HUES48 (cell line): ENCODE results near the gene SERPINA3.

Experiments used
- H3K27ac ChIP-seq: one replicate; pipeline ENCODE4 v1.7.0; 2013; ENCODE audit warnings: low read depth, low read length, inconsistent platforms
- H3K27me3 ChIP-seq: 2 replicates; pipeline ENCODE4 v1.6.1; 2013; ENCODE audit warnings: mild to moderate bottlenecking, low read length; ENCODE audit not compliant: control insufficient read depth, insufficient read depth
- H3K36me3 ChIP-seq: 2 replicates; pipeline ENCODE4 v1.6.1; 2013; ENCODE audit warnings: low read length; ENCODE audit not compliant: control insufficient read depth, insufficient read depth
- H3K4me1 ChIP-seq: 2 replicates; pipeline ENCODE4 v1.6.1; 2013; ENCODE audit warnings: mild to moderate bottlenecking, low read length; ENCODE audit not compliant: control insufficient read depth, insufficient read depth
- H3K4me3 ChIP-seq: 2 replicates; pipeline ENCODE4 v1.5.1; 2013; ENCODE audit warnings: mild to moderate bottlenecking, low read depth, low read length
- H3K9ac ChIP-seq: 2 replicates; pipeline ENCODE4 v1.6.1; 2013; ENCODE audit warnings: mild to moderate bottlenecking, low read depth, low read length, moderate library complexity
- H3K9me3 ChIP-seq: 2 replicates; pipeline ENCODE4 v1.6.1; 2013; ENCODE audit warnings: low read length; ENCODE audit not compliant: control insufficient read depth, insufficient read depth

The SERPINA3 gene

GRCh38 chr14:94622653-94623421, 10.6 kb downstream of the SERPINA3 start:
- no peak overlapping the region for H3K9ac ChIP-seq
- peaks cover 19% of the 10 kb centered on the region; the same call in 1 of the 2 replicates for H3K9me3 ChIP-seq
- H3K36me3 ChIP-seq = no peaks in the 10 kb centered on the region
- H3K27ac ChIP-seq = no peak overlapping the region
- no peaks in the 10 kb centered on the region for H3K4me1 ChIP-seq
- H3K27me3 ChIP-seq = no peaks in the 10 kb centered on the region
- H3K4me3 ChIP-seq = no peak overlapping the region

GRCh38 chr14:94623422-94623809, 11.2 kb downstream of the SERPINA3 start:
- Histone ChIP-seq H3K4me3 (no peak overlapping the region), H3K9me3 (peaks cover 17% of the 10 kb centered on the region; the same call in 1 of the 2 replicates), H3K36me3 (no peaks in the 10 kb centered on the region), H3K4me1 (no peaks in the 10 kb centered on the region), H3K27ac (no peak overlapping the region), H3K27me3 (no peaks in the 10 kb centered on the region), H3K9ac (no peak overlapping the region)

DNA sequence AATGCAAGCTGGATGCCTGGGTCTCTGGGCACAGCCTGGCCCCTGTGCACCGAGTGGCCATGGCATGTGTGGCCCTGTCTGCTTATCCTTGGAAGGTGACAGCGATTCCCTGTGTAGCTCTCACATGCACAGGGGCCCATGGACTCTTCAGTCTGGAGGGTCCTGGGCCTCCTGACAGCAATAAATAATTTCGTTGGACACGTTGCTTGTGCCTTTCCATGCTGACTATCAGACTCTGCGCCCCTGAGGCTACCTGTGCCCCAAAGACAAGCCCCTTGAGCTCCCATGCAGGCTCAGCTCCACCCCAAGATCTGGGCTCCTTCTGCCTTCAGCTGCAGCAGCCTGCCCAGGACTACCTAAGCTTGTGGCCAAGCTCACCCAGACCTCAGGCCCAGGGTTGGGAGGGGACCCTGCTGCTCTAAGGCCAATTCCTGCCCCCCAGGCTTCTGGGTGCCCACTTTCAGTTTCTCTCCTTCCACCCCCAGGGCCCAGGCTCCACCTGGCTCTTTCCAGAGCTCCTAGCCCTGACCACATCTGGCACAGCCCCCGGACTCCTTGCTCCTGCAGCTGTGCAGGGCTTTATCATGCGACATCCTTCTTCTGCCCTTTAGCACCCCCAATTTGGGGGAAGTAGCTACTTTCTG, 11.8 kb downstream of the SERPINA3 start:
- Histone ChIP-seq H3K4me3 (no peak overlapping the region), H3K36me3 (no peaks in the 10 kb centered on the region), H3K27ac (no peak overlapping the region), H3K9ac (no peak overlapping the region), H3K9me3 (peaks cover 13% of the 10 kb centered on the region; the same call in 1 of the 2 replicates), H3K27me3 (no peaks in the 10 kb centered on the region), H3K4me1 (no peaks in the 10 kb centered on the region)

DNA sequence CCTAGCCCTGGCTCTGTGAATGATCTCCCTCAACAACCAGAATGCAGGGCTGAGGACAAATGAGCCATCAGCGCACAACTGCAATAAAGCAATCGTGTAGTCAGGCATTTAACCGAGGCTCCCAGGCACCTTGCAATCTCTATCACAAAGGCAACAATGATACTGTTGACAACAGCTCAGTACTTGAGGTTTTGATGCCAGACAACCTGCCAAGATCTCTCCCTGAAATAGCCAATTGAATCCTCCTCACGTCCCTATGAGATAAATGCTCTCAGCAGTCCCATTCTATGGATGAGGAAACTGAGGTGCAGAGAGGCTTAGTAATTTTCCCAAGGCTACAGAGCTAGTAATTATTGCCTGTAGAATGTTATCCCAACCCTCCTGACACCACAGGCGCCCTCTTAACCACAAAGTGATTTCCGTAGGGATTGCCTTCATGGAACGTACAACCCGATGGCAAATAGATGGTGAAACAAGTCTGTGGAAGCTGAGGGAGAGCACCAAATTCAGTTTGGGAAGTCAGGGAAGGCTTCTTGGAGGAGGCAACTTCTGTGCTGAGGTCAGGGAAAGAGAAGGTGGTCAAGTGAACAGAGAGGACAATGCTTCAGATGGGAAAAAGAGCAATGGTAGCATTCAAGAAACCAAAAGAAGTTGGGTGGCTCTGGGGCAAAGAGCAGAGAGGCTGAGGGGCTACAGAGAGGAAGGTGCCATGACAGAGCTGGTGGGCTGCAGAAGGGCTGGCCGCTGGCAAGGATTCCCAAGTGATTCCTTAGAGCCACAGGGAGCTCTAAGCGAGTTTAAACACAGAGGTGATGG, 12.6 kb downstream of the SERPINA3 start:
- H3K4me3 ChIP-seq = no peak overlapping the region
- no peaks in the 10 kb centered on the region for H3K36me3 ChIP-seq
- no peak overlapping the region for H3K9ac ChIP-seq
- H3K4me1 ChIP-seq = no peaks in the 10 kb centered on the region
- no peak overlapping the region for H3K27ac ChIP-seq
- H3K27me3 ChIP-seq = no peaks in the 10 kb centered on the region
- H3K9me3 ChIP-seq = peaks cover 8% of the 10 kb centered on the region; the same call in 1 of the 2 replicates

DNA sequence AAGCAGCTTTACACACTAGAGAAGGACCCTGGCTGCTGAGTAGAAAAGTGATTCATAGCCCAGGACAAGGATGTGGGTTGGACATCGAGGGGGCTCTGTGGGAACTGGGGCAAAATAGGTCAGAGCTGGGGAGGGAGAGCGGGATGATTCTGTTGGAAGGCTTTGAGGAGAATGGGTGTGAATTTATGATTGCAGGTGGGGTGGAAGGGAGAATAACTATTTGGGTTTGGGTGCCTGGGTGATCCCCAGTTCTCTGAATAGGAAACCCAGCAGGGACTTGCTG, 13.1 kb downstream of the SERPINA3 start:
- peaks cover 6% of the 10 kb centered on the region; the same call in 1 of the 2 replicates for H3K9me3 ChIP-seq
- no peak overlapping the region for H3K9ac ChIP-seq
- no peaks in the 10 kb centered on the region for H3K4me1 ChIP-seq
- no peaks in the 10 kb centered on the region for H3K36me3 ChIP-seq
- H3K27ac ChIP-seq = no peak overlapping the region
- H3K4me3 ChIP-seq = no peak overlapping the region
- no peaks in the 10 kb centered on the region for H3K27me3 ChIP-seq

GRCh38 chr14:94628578-94628977, 16.4 kb downstream of the SERPINA3 start:
- H3K4me1 ChIP-seq = no peaks in the 10 kb centered on the region
- no peaks in the 10 kb centered on the region for H3K27me3 ChIP-seq
- no peak overlapping the region for H3K27ac ChIP-seq
- no peak overlapping the region for H3K9ac ChIP-seq
- no peaks in the 10 kb centered on the region for H3K9me3 ChIP-seq
- no peaks in the 10 kb centered on the region for H3K36me3 ChIP-seq
- no peak overlapping the region for H3K4me3 ChIP-seq

DNA sequence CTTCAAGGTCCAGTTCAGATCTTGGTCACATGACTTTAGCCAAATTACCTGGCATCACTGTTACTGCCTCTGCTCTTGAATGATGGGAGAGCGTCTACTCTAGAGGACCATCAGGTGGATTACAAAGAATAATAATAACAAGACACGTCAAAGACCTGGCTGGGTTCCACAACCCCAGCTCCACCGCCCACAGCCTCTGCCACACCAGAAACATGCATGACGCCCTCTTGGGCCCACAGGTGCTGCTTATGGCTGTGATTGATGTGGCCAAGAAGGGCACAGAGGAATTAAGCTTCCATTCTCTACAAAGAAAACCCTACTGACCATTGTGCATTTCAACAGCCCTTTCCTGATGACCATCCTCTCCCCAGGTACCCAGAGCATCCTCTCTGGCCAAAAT, 18.2 kb downstream of the SERPINA3 start:
- H3K9ac ChIP-seq = no peak overlapping the region
- H3K4me1 ChIP-seq = no peaks in the 10 kb centered on the region

GRCh38 chr14:94631050-94631449, 18.9 kb downstream of the SERPINA3 start:
- no peak overlapping the region for H3K27ac ChIP-seq
- no peak overlapping the region for H3K4me3 ChIP-seq
- H3K9me3 ChIP-seq = no peaks in the 10 kb centered on the region
- H3K9ac ChIP-seq = no peak overlapping the region
- no peaks in the 10 kb centered on the region for H3K36me3 ChIP-seq
- H3K27me3 ChIP-seq = no peaks in the 10 kb centered on the region
- H3K4me1 ChIP-seq = no peaks in the 10 kb centered on the region

More for the DNA sequence above, 18.2 kb downstream of the SERPINA3 start:
- no peaks in the 10 kb centered on the region for H3K27me3 ChIP-seq
- no peak overlapping the region for H3K4me3 ChIP-seq
- H3K36me3 ChIP-seq = no peaks in the 10 kb centered on the region
- no peaks in the 10 kb centered on the region for H3K9me3 ChIP-seq
- no peak overlapping the region for H3K27ac ChIP-seq

DNA sequence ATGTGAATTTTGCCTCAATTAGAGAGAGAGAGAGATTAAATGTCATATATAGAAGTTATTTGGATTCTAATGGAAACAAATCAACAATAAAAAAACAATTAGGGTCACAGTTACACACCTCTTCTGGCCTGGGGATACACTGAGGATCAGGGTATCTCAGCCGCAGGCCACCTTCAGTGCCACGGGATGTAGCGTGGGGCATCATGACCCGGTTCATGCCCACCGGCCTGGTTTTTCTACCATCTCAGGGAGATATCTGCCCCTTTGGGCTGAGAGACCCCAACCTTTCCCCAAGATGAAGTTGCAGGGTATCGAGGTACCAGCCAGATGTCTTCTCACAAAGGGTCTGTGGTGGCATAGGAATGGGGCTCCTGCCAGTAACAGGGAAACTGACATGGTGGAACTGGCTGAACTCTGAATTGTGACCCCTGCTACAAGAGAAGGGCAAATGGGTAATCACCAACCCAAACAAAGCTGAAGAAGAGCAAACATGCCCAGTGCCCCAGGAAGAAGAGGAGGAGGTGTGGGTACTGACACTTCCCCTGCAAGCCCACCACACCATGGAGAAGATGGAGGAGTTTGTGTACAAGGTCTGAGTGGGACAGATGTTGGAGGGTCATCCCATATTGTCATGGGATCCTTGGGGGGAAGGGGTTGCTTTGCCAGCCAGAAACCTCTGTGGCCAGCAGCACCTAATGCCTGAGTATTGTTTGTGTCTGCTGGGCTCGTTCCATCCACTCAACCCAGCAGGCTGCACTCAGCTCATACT, 19.5 kb downstream of the SERPINA3 start:
- no peaks in the 10 kb centered on the region for H3K36me3 ChIP-seq
- no peaks in the 10 kb centered on the region for H3K4me1 ChIP-seq
- no peak overlapping the region for H3K4me3 ChIP-seq
- H3K9me3 ChIP-seq = no peaks in the 10 kb centered on the region
- no peaks in the 10 kb centered on the region for H3K27me3 ChIP-seq
- no peak overlapping the region for H3K9ac ChIP-seq
- no peak overlapping the region for H3K27ac ChIP-seq

- no peak overlapping the region for H3K4me3 ChIP-seq
- H3K36me3 ChIP-seq = no peaks in the 10 kb centered on the region
- H3K27me3 ChIP-seq = no peaks in the 10 kb centered on the region
- no peak overlapping the region for H3K9ac ChIP-seq
- no peak overlapping the region for H3K27ac ChIP-seq
- H3K4me1 ChIP-seq = no peaks in the 10 kb centered on the region
- H3K9me3 ChIP-seq = no peaks in the 10 kb centered on the region
Observed at GRCh38 chr14:94632305-94632590, 20.1 kb downstream of the SERPINA3 start.
